GM12875 (cell line): ENCODE measurements around the gene LHX5.

ENCODE experiments used
- H3K4me3 ChIP-seq: one replicate; pipeline ENCODE4 v1.5.1; 2011; ENCODE audit warnings: low read depth, low read length, control low read depth
- CTCF ChIP-seq: IDR thresholded peaks from 2 replicates; pipeline ENCODE4 v1.5.1; 2011; ENCODE audit warnings: low read depth, mild to moderate bottlenecking, control low read depth, inconsistent platforms, low read length, moderate library complexity, borderline replicate concordance; ENCODE audit not compliant: insufficient read depth

Gene LHX5

GRCh38 chr12:113486722-113487121 lies 15.1 kb upstream of the LHX5 start:
- TF ChIP-seq CTCF = no peak
- no peak overlapping the region for H3K4me3 ChIP-seq

- H3K4me3 ChIP-seq = no peak overlapping the region
- no peak for TF ChIP-seq CTCF
Observed at GRCh38 chr12:113485330-113485729, 13.7 kb upstream of the LHX5 start.

- H3K4me3 ChIP-seq = no peak overlapping the region
- TF ChIP-seq CTCF = no peak
Observed at GRCh38 chr12:113482334-113482733, 10.7 kb upstream of the LHX5 start.

- H3K4me3 ChIP-seq = no peak overlapping the region
- TF ChIP-seq CTCF = no peak
Observed at GRCh38 chr12:113480336-113480971, 8.8 kb upstream of the LHX5 start.

GRCh38 chr12:113479590-113480335 lies 8.1 kb upstream of the LHX5 start:
- TF ChIP-seq CTCF = no peak
- H3K4me3 ChIP-seq = no peak overlapping the region

GRCh38 chr12:113479216-113479589 lies 7.5 kb upstream of the LHX5 start:
- TF ChIP-seq CTCF = no peak
- H3K4me3 ChIP-seq = no peak overlapping the region
